PC-3 (cell line): ENCODE measurements around the gene YIPF6. TPM values are rescaled to one million over a fixed set of nuclear protein-coding genes. Genes with fewer than 3 reads are reported as not detected.
A peak's percentile ranks its signal among the peaks of the same experiment; 100 is the strongest.
"Not testable (repeated sequence)": the region's sequence is repeated elsewhere in the genome, so short reads cannot be mapped to it uniquely, and the experiment has no call there.

Experiments used
- ATAC-seq: fragments of 200-7000 bp; cut with Tn5 transposase; 2 replicates; pipeline ENCODE4 v1.9.1; 2020; ENCODE audit warnings: mild to moderate bottlenecking, moderate library complexity
- BruUV-seq: library from RNA; stranded (reverse); fragments of 400-500 nt; replicated peaks from 2 replicates; lab custom pipeline; 2021; lab: Mats Ljungman, UMichigan
- CTCF ChIA-PET: fragments of 300-600 bp; sonication (Branson Sonifier 250); formaldehyde crosslinking; loops from one replicate; lab custom pipeline; 2022; ENCODE audit warnings: antibody characterized with exemption; lab: Charles Lee
- POLR2A ChIA-PET: fragments of 300-600 bp; sonication (Branson Sonifier 250); formaldehyde crosslinking; loops from one replicate; lab custom pipeline; 2022; ENCODE audit warnings: antibody characterized with exemption; ENCODE audit not compliant: unreplicated experiment; lab: Charles Lee
- DNase-seq: peaks from one replicate; pipeline ENCODE4 v3.0.0-alpha.2; 2015
- H2AFZ ChIP-seq: fragments of 300-600 bp; sonication (generic); 2 replicates; pipeline ENCODE4 v1.6.0; 2016; ENCODE audit warnings: antibody characterized with exemption, low read length
- H3F3A ChIP-seq: fragments of 300-600 bp; sonication (generic); one replicate; pipeline ENCODE4 v1.6.0; 2017; ENCODE audit warnings: antibody characterized with exemption, low read length, control low read depth, mild to moderate bottlenecking; ENCODE audit not compliant: unreplicated experiment
- H3K27ac ChIP-seq: fragments of 300-600 bp; sonication (generic); 2 replicates; pipeline ENCODE4 v1.5.1; 2016; ENCODE audit warnings: mild to moderate bottlenecking, low read length
- H3K27me3 ChIP-seq: fragments of 300-600 bp; sonication (generic); 2 replicates; pipeline ENCODE4 v1.6.1; 2016; ENCODE audit warnings: low read length, mixed read lengths
- H3K36me3 ChIP-seq: fragments of 300-600 bp; sonication (generic); 2 replicates; pipeline ENCODE4 v1.6.1; 2016; ENCODE audit warnings: low read depth, mixed run types, low read length, mixed read lengths
- H3K4me1 ChIP-seq: fragments of 300-600 bp; sonication (generic); 2 replicates; pipeline ENCODE4 v1.5.1; 2016; ENCODE audit warnings: low read length; ENCODE audit not compliant: insufficient read depth
- H3K4me2 ChIP-seq: fragments of 300-600 bp; sonication (generic); 2 replicates; pipeline ENCODE4 v1.6.0; 2016; ENCODE audit warnings: low read length
- H3K4me3 ChIP-seq: fragments of 300-600 bp; sonication (generic); 2 replicates; pipeline ENCODE4 v1.5.1; 2016; ENCODE audit warnings: mild to moderate bottlenecking, low read length, mixed read lengths
- H3K79me2 ChIP-seq: fragments of 300-600 bp; sonication (generic); 2 replicates; pipeline ENCODE4 v1.6.1; 2017; ENCODE audit warnings: low read length, mixed read lengths
- H3K9ac ChIP-seq: fragments of 300-600 bp; sonication (generic); 2 replicates; pipeline ENCODE4 v1.6.0; 2016; ENCODE audit warnings: mild to moderate bottlenecking, low read length
- H3K9me2 ChIP-seq: fragments of 300-600 bp; sonication (generic); replicated peaks from 2 replicates; pipeline ENCODE4 v1.6.1; 2016; ENCODE audit warnings: mixed run types, low read length, mixed read lengths
- H3K9me3 ChIP-seq: fragments of 300-600 bp; sonication (generic); 2 replicates; pipeline ENCODE4 v1.6.1; 2016; ENCODE audit warnings: low read length, mixed read lengths
- H4K20me1 ChIP-seq: fragments of 300-600 bp; sonication (generic); 2 replicates; pipeline ENCODE4 v1.6.1; 2016; ENCODE audit warnings: low read length, mixed read lengths
- EZH2 ChIP-seq: fragments of 300-600 bp; sonication (generic); IDR thresholded peaks from one replicate; pipeline ENCODE4 v1.6.1; 2017; ENCODE audit warnings: antibody characterized with exemption, mild to moderate bottlenecking, low read length; ENCODE audit not compliant: unreplicated experiment
- EZH2phosphoT487 ChIP-seq: fragments of 300-600 bp; sonication (generic); IDR thresholded peaks from 2 replicates; pipeline ENCODE4 v1.6.1; 2018; ENCODE audit warnings: mild to moderate bottlenecking, antibody characterized with exemption, low read length, borderline replicate concordance
- intact Hi-C: fragments of 100-400 bp; cut with micrococcal nuclease; formaldehyde crosslinking; loops from 2 replicates; pipeline ENCODE4 v1.9.0; 2023
- total RNA-seq: library from RNA; depleted of rRNA; stranded (reverse); fragments of >200 nt; gene quantifications from 2 replicates; pipeline ENCODE4 v1.2.3, GENCODE V29; 2014
- TF ChIP-seq, protein P1 (sequence below): fragments of 300-600 bp; sonication (generic); conservative IDR thresholded peaks from 2 replicates; pipeline ENCODE4 v1.5.1; 2017; ENCODE audit warnings: antibody characterized with exemption, low read depth, mild to moderate bottlenecking, low read length

Gene YIPF6
- total RNA-seq, 1 experiment from 2014 or later, result 37.0 TPM

GRCh38 chrX:68490644-68491043 lies 8.2 kb upstream of the YIPF6 start:
- Histone ChIP-seq H3F3A (no peaks in the 10 kb centered on the region), H4K20me1 (no peaks in the 10 kb centered on the region), H3K27ac (peak overlapping the region; percentile 37), H3K4me1 (peaks cover 14% of the 10 kb centered on the region), H3K9me2 (no peaks in the 10 kb centered on the region), H3K4me2 (no peak overlapping the region), H3K27me3 (no peaks in the 10 kb centered on the region), H3K9me3 (no peaks in the 10 kb centered on the region), H3K79me2 (no peaks in the 10 kb centered on the region), H2AFZ (no peak overlapping the region), H3K9ac (0 out of 2 replicates have a peak overlapping the region, but pooled peaks have one; percentile 4), H3K36me3 (no peaks in the 10 kb centered on the region), H3K4me3 (no peak overlapping the region)
- ChIA-PET CTCF (interaction anchor here (1.0 to 1.4 kb wide), 2 partner anchors 220 to 293 kb away, joined by 3 to 9 read pairs; no protein-coding TSS in a partner anchor), POLR2A (no interaction called here)
- intact Hi-C loops, result loop anchor here (1.0 kb wide), 1 partner anchor 293 kb away; no protein-coding TSS in a partner anchor
- DNase-seq, result peak; percentile 62
- TF ChIP-seq, protein P1, sequence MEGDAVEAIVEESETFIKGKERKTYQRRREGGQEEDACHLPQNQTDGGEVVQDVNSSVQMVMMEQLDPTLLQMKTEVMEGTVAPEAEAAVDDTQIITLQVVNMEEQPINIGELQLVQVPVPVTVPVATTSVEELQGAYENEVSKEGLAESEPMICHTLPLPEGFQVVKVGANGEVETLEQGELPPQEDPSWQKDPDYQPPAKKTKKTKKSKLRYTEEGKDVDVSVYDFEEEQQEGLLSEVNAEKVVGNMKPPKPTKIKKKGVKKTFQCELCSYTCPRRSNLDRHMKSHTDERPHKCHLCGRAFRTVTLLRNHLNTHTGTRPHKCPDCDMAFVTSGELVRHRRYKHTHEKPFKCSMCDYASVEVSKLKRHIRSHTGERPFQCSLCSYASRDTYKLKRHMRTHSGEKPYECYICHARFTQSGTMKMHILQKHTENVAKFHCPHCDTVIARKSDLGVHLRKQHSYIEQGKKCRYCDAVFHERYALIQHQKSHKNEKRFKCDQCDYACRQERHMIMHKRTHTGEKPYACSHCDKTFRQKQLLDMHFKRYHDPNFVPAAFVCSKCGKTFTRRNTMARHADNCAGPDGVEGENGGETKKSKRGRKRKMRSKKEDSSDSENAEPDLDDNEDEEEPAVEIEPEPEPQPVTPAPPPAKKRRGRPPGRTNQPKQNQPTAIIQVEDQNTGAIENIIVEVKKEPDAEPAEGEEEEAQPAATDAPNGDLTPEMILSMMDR, result peak; percentile 62
- TF ChIP-seq EZH2, result no peak
- peak; percentile 88 for ATAC-seq
- BruUV-seq, result no TSS peak

DNA sequence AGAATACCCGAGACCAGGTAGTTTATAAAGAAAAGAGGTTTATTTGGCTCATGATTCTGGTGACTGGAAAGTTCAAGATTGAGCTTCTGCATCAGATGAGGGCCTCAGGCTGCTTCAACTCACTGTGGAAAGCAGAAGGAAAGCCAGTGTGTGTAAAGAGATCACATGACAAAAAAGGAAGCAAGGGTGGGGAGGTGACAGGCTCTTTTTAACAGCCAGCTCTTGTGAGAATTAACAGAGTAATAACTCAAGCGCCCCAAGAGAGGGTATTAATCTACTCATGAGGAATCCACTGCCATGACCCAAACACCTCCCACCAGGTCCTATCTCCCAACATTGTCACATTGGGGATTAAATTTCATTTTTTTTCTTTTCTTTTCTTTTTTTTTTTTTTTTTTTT lies 6.3 kb upstream of the YIPF6 start:
- no peak overlapping the region for H3K27ac ChIP-seq
- CTCF ChIA-PET, result no interaction called here
- no peak overlapping the region for H3K9ac ChIP-seq
- DNase-seq (no peak), ATAC-seq (no peak)
- no peak for TF ChIP-seq EZH2
- TF ChIP-seq EZH2phosphoT487, result no peak
- H3K79me2 ChIP-seq, result no peaks in the 10 kb centered on the region
- no peaks in the 10 kb centered on the region for H3F3A ChIP-seq
- no peaks in the 10 kb centered on the region for H3K36me3 ChIP-seq
- no peaks in the 10 kb centered on the region for H3K9me3 ChIP-seq
- BruUV-seq, result no TSS peak
- H4K20me1 ChIP-seq, result no peaks in the 10 kb centered on the region
- POLR2A ChIA-PET, result no interaction called here
- no peak overlapping the region for H3K4me3 ChIP-seq
- intact Hi-C loops, result no loop called here
- H2AFZ ChIP-seq, result no peak overlapping the region
- no peak overlapping the region for H3K4me2 ChIP-seq
- no peaks in the 10 kb centered on the region for H3K9me2 ChIP-seq
- no peaks in the 10 kb centered on the region for H3K27me3 ChIP-seq
- peaks cover 14% of the 10 kb centered on the region for H3K4me1 ChIP-seq

DNA sequence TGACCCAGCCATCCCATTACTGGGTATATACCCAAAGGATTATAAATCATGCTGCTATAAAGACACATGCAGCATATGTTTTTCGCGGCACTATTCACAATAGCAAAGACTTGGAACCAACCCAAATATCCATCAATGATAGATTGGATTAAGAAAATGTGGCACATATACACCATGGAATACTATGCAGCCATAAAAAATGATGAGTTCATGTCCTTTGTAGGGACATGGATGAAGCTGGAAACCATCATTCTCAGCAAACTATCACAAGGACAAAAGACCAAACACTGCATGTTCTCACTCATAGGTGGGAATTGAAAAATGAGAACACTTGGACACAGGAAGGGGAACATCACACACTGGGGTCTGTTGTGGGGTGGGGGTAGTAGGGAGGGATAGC lies 5.1 kb upstream of the YIPF6 start:
- H3K4me3 ChIP-seq, H3K4me1 ChIP-seq, intact Hi-C loops, H3K79me2 ChIP-seq, H3K9me3 ChIP-seq, H3K27me3 ChIP-seq, DNase-seq, BruUV-seq, H3K4me2 ChIP-seq, H2AFZ ChIP-seq, H3K27ac ChIP-seq, CTCF ChIA-PET, ATAC-seq, POLR2A ChIA-PET, H3K36me3 ChIP-seq, H3K9me2 ChIP-seq, H3K9ac ChIP-seq, H3F3A ChIP-seq, H4K20me1 ChIP-seq: not testable (repeated sequence)
